Neural cell (in vitro differentiated cells): Measurements from ENCODE around the gene FCN3. TPM values are rescaled to one million over a fixed set of nuclear protein-coding genes. Genes with fewer than 3 reads are reported as not detected.

ENCODE experiments used
- H2AFZ ChIP-seq: fragments of 200-600, 300-800 bp; sonication (generic), shearing (Covaris generic); 2 replicates; pipeline ENCODE4 v1.6.0; 2014; ENCODE audit warnings: low read depth, mild to moderate bottlenecking, antibody characterized with exemption, low read length, moderate library complexity
- H3F3A ChIP-seq: fragments of 200-600 bp; shearing (Covaris generic); 2 replicates; pipeline ENCODE4 v1.6.1; 2016; ENCODE audit warnings: mild to moderate bottlenecking, moderate library complexity, mixed read lengths, antibody characterized with exemption, low read length; ENCODE audit not compliant: insufficient read depth, poor library complexity, severe bottlenecking
- H3K27ac ChIP-seq: fragments of 200-600, 300-800 bp; sonication (generic), shearing (Covaris generic); 2 replicates; pipeline ENCODE4 v1.5.1; 2014; ENCODE audit warnings: mild to moderate bottlenecking, low read length, moderate library complexity
- H3K27me3 ChIP-seq: fragments of 300-800, 200-600 bp; sonication (generic), shearing (Covaris generic); 2 replicates; pipeline ENCODE4 v1.6.0; 2014; ENCODE audit warnings: mild to moderate bottlenecking, low read depth, low read length, moderate library complexity; ENCODE audit not compliant: insufficient read depth
- H3K36me3 ChIP-seq: fragments of 300-800, 200-600 bp; sonication (generic), shearing (Covaris generic); 2 replicates; pipeline ENCODE4 v1.5.1; 2014; ENCODE audit warnings: mild to moderate bottlenecking, antibody characterized with exemption, low read length, moderate library complexity; ENCODE audit not compliant: insufficient read depth
- H3K4me2 ChIP-seq: fragments of 300-800, 200-600 bp; sonication (generic), shearing (Covaris generic); 2 replicates; pipeline ENCODE4 v1.6.0; 2014; ENCODE audit warnings: mild to moderate bottlenecking, low read length
- H3K4me3 ChIP-seq: fragments of 300-800, 200-600 bp; sonication (generic), shearing (Covaris generic); 2 replicates; pipeline ENCODE4 v1.5.1; 2014; ENCODE audit warnings: mild to moderate bottlenecking, low read length, moderate library complexity
- H3K79me2 ChIP-seq: fragments of 200-600 bp; shearing (Covaris generic); replicated peaks from 2 replicates; pipeline ENCODE4 v1.6.0; 2014; ENCODE audit warnings: mild to moderate bottlenecking, low read length, moderate library complexity; ENCODE audit not compliant: insufficient read depth
- H3K9ac ChIP-seq: fragments of 300-800, 200-600 bp; sonication (generic), shearing (Covaris generic); 2 replicates; pipeline ENCODE4 v1.6.1; 2016; ENCODE audit warnings: mild to moderate bottlenecking, low read length, mixed read lengths
- H3K9me2 ChIP-seq: fragments of 200-600 bp; shearing (Covaris generic); 2 replicates; pipeline ENCODE4 v1.6.1; 2016; ENCODE audit warnings: mild to moderate bottlenecking, low read length, mixed read lengths; ENCODE audit not compliant: insufficient read depth
- H3K9me3 ChIP-seq: fragments of 200-600, 300-800 bp; sonication (generic), shearing (Covaris generic); 2 replicates; pipeline ENCODE4 v1.6.1; 2016; ENCODE audit warnings: mild to moderate bottlenecking, mixed run types, low read length, moderate library complexity, mixed read lengths
- H4K20me1 ChIP-seq: fragments of 200-600 bp; shearing (Covaris generic); 2 replicates; pipeline ENCODE4 v1.6.1; 2016; ENCODE audit warnings: mild to moderate bottlenecking, mixed run types; ENCODE audit not compliant: insufficient read depth
- CTCF ChIP-seq: fragments of 450-650 bp; IDR thresholded peaks from 2 replicates; pipeline ENCODE4 v1.5.1; 2014; ENCODE audit warnings: antibody characterized with exemption, mild to moderate bottlenecking, moderate library complexity; ENCODE audit not compliant: poor library complexity, severe bottlenecking
- EP300 ChIP-seq: fragments of 450-650 bp; conservative IDR thresholded peaks from 2 replicates; pipeline ENCODE4 v1.6.1; 2014; ENCODE audit warnings: antibody characterized with exemption, mild to moderate bottlenecking, moderate library complexity; ENCODE audit not compliant: poor library complexity, severe bottlenecking
- EZH2 ChIP-seq: fragments of 200-600, 300-800 bp; shearing (Covaris generic), sonication (generic); IDR thresholded peaks from 2 replicates; pipeline ENCODE4 v1.6.1; 2014; ENCODE audit warnings: antibody characterized with exemption, low read length, borderline replicate concordance, mild to moderate bottlenecking; ENCODE audit not compliant: insufficient read depth, poor library complexity, severe bottlenecking
- MXI1 ChIP-seq: fragments of 450-650 bp; conservative IDR thresholded peaks from 2 replicates; pipeline ENCODE4 v1.6.1; 2014; ENCODE audit warnings: antibody characterized with exemption, mild to moderate bottlenecking; ENCODE audit not compliant: poor library complexity, severe bottlenecking
- POLR2AphosphoS5 ChIP-seq: IDR thresholded peaks from 2 replicates; pipeline ENCODE4 v1.6.1; 2012
- RAD21 ChIP-seq: fragments of 450-650 bp; conservative IDR thresholded peaks from 2 replicates; pipeline ENCODE4 v1.6.1; 2014; ENCODE audit warnings: antibody characterized with exemption, mild to moderate bottlenecking, moderate library complexity
- REST ChIP-seq: IDR thresholded peaks from 2 replicates; pipeline ENCODE4 v1.6.1; 2012; ENCODE audit warnings: borderline replicate concordance
- SMC3 ChIP-seq: fragments of 450-650 bp; conservative IDR thresholded peaks from 2 replicates; pipeline ENCODE4 v1.6.1; 2014; ENCODE audit warnings: antibody characterized with exemption, mild to moderate bottlenecking, moderate library complexity; ENCODE audit not compliant: poor library complexity
- TAF1 ChIP-seq: IDR thresholded peaks from 2 replicates; pipeline ENCODE4 v1.6.1; 2012; ENCODE audit warnings: low read depth
- polyA plus RNA-seq: library from polyadenylated mRNA; depleted of rRNA; stranded (reverse); fragments of >200 nt; gene quantifications from 2 replicates; pipeline ENCODE4 v1.2.3, GENCODE V29; 2014

FCN3 gene
- polyA plus RNA-seq, 1 donor from 2014 or later, result not detected

- Histone ChIP-seq H3K27me3 (peaks cover 10% of the 10 kb centered on the region), H3F3A (no peaks in the 10 kb centered on the region), H3K9ac (no peak overlapping the region), H4K20me1 (no peaks in the 10 kb centered on the region), H3K4me2 (no peak overlapping the region), H3K27ac (no peak overlapping the region), H3K36me3 (no peaks in the 10 kb centered on the region), H3K9me3 (no peaks in the 10 kb centered on the region), H3K79me2 (no peaks in the 10 kb centered on the region), H3K9me2 (no peaks in the 10 kb centered on the region), H2AFZ (no peak overlapping the region), H3K4me3 (no peak overlapping the region)
- TF ChIP-seq REST, result no peak
Measured at GRCh38 chr1:27383661-27384060, 9.0 kb upstream of the FCN3 start.

GRCh38 chr1:27383039-27383605 is 8.5 kb upstream of the FCN3 start, which contains the start of gene CD164L2:
TSS of gene CD164L2 (minus strand) at chr1:27383333. CDS start at chr1:27383239, 94 bp downstream.
- Histone ChIP-seq H3K9me3 (no peaks in the 10 kb centered on the region), H3K4me2 (no peak within 1 kb of the TSS), H3K9me2 (no peaks in the 10 kb centered on the region), H3F3A (no peaks in the 10 kb centered on the region), H3K9ac (no peak within 1 kb of the TSS), H2AFZ (no peak within 1 kb of the TSS), H3K36me3 (no peaks in the 10 kb centered on the region), H3K4me3 (no peak within 1 kb of the TSS), H4K20me1 (no peaks in the 10 kb centered on the region), H3K79me2 (no peaks in the 10 kb centered on the region), H3K27ac (no peak within 1 kb of the TSS), H3K27me3 (peaks cover 10% of the 10 kb centered on the region)
- TF ChIP-seq MXI1, result no peak

- H3K4me3 ChIP-seq, result no peak overlapping the region
- no peaks in the 10 kb centered on the region for H4K20me1 ChIP-seq
- H3K27me3 ChIP-seq, result peaks cover 10% of the 10 kb centered on the region
- H3K9me2 ChIP-seq, result no peaks in the 10 kb centered on the region
- no peak overlapping the region for H2AFZ ChIP-seq
- H3K9ac ChIP-seq, result no peak overlapping the region
- H3K27ac ChIP-seq, result no peak overlapping the region
- H3K36me3 ChIP-seq, result no peaks in the 10 kb centered on the region
- H3F3A ChIP-seq, result no peaks in the 10 kb centered on the region
- no peaks in the 10 kb centered on the region for H3K79me2 ChIP-seq
- H3K9me3 ChIP-seq, result no peaks in the 10 kb centered on the region
- no peak overlapping the region for H3K4me2 ChIP-seq
- no peak for TF ChIP-seq EZH2
- no peak for TF ChIP-seq RAD21
- TF ChIP-seq REST, result no peak
- TF ChIP-seq CTCF, result no peak
- TF ChIP-seq TAF1, result no peak
- TF ChIP-seq EP300, result no peak
- TF ChIP-seq SMC3, result no peak
- no peak for TF ChIP-seq POLR2AphosphoS5
- no peak for TF ChIP-seq MXI1
Measured at GRCh38 chr1:27381969-27382762, 7.5 kb upstream of the FCN3 start.
